GM12875 (cell line): ENCODE results near the gene CAPRIN1.

Source experiments
- H3K4me3 ChIP-seq: one replicate; pipeline ENCODE4 v1.5.1; 2011; ENCODE audit warnings: low read depth, low read length, control low read depth
- CTCF ChIP-seq: IDR thresholded peaks from 2 replicates; pipeline ENCODE4 v1.5.1; 2011; ENCODE audit warnings: low read depth, mild to moderate bottlenecking, control low read depth, inconsistent platforms, low read length, moderate library complexity, borderline replicate concordance; ENCODE audit not compliant: insufficient read depth

CAPRIN1 gene

GRCh38 chr11:34114471-34114870 is 62.9 kb downstream of the CAPRIN1 start:
- H3K4me3 ChIP-seq: no peak overlapping the region
- TF ChIP-seq CTCF: no peak

GRCh38 chr11:34120651-34121050 is 69.1 kb downstream of the CAPRIN1 start:
- no peak for TF ChIP-seq CTCF
- H3K4me3 ChIP-seq: no peak overlapping the region

GRCh38 chr11:34124885-34125668 is 73.5 kb downstream of the CAPRIN1 start:
- TF ChIP-seq CTCF: no peak
- H3K4me3 ChIP-seq: no peak overlapping the region

GRCh38 chr11:34126959-34127848 is 75.7 kb downstream of the CAPRIN1 start:
- no peak overlapping the region for H3K4me3 ChIP-seq
- TF ChIP-seq CTCF: no peak

GRCh38 chr11:34128824-34129223 is 77.3 kb downstream of the CAPRIN1 start:
- no peak overlapping the region for H3K4me3 ChIP-seq
- TF ChIP-seq CTCF: no peak

- H3K4me3 ChIP-seq: no peak overlapping the region
- no peak for TF ChIP-seq CTCF
These were observed 80.9 kb downstream of the CAPRIN1 start for GRCh38 chr11:34132261-34132965.
